Measurements from ENCODE around the gene CPNE1. TPM values are rescaled to one million over a fixed set of nuclear protein-coding genes. Genes with fewer than 3 reads are reported as not detected.
"Not testable (repeated sequence)": the region's sequence is repeated elsewhere in the genome, so short reads cannot be mapped to it uniquely, and the experiment has no call there.

CPNE1 gene
- 100 to 1,000 TPM; 170 to 221 (median 198) TPM for polyA plus RNA-seq (ENCODE audit: insufficient read length in 4 of 4)

- peak; percentile 85 to 91 (median 90) for DNase-seq (ENCODE audit: low read depth in 4 of 4, low spot score in 2 of 4)
Measured at GRCh38 chr20:35664466-35665206, at the start of gene CPNE1, which contains the start of gene RBM12. TSS of gene CPNE1 (minus strand) at chr20:35664900. CDS start at chr20:35632923, 31,977 bp downstream. TSS of gene RBM12 (minus strand) at chr20:35664900. CDS start at chr20:35655322, 9,578 bp downstream.

DNA sequence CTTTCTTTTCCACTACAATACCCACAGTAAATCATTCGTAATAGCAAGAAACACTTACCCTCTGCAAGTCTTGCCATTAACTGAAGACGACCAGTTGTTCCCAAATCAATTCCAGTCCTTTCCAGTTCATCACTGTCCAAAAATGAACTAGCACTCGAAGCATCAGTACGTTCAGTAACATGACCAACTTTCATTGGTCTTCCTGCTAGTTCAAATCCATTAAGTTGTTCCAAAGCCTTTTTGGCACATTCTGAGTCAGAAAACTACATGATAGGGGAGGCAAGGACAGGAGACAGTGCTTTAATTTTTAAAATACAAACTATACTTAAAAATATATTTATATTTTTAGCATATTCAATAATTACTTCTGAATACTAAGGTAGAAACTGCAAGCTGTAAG, 49.4 kb upstream of the CPNE1 start:
- DNase-seq (ENCODE audit: low read depth in 4 of 4, low spot score in 2 of 4) = no peak

- not testable (repeated sequence) for DNase-seq (ENCODE audit: low read depth in 4 of 4, low spot score in 2 of 4)
Measured at GRCh38 chr20:35713120-35713519, 48.4 kb upstream of the CPNE1 start.

GRCh38 chr20:35711588-35712209, 47.0 kb upstream of the CPNE1 start:
- no peak for DNase-seq (ENCODE audit: low read depth in 4 of 4, low spot score in 2 of 4)

DNA sequence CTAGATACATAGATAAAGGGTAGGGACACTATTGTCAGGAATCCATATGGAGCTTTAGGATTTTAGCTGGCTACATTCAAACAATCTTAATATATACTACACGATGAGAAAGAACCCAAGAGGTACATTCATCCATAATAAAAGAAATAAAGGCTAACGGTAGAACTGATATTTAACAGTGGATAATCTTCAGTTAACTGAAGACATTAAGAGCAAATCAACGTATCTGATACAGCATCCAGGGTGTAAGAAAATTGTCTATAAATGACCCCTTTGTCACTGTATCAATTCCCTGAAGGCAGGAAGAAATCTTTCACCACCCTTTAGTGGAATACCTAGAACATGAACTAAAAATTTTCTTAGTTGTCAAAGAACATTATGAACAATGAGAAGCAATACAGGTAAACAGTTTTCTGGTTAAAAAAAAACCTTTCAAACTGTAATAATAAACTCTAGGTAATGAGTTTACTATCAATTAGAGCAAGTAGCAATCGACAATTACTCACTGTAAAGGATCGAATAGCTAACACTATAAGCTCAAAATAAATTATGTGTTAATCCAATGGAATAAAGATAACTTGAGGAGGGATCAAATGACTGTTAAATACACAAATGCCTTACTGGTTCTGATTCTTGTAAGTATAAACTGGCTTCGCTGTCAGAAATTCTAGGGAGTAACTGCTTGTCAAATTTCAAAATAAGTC, 46.3 kb upstream of the CPNE1 start:
- DNase-seq (ENCODE audit: low read depth in 4 of 4, low spot score in 2 of 4) = no peak

DNA sequence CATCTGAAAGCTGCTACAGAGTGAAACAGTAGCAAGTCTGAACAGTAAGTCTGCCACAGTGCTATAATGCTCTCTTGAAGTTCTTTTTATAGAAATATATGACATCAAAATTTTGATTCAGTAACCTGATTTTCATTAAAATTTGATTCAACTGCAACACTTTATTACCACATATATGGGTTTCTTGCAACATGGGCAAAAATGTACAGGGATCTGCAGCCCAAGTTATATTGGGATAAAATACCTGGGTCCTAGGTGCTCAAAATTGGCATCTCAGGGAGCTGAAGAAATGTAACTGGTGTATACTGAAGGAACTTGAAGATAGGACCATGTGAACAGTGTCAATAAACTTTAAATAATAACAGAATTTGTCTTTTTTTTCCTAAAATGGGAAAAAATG, 45.3 kb upstream of the CPNE1 start:
- DNase-seq (ENCODE audit: low read depth in 4 of 4, low spot score in 2 of 4) = no peak

GRCh38 chr20:35709259-35709658, 44.6 kb upstream of the CPNE1 start:
- no peak for DNase-seq (ENCODE audit: low read depth in 4 of 4, low spot score in 2 of 4)

- DNase-seq (ENCODE audit: low read depth in 4 of 4, low spot score in 2 of 4) = no peak
Measured at GRCh38 chr20:35708502-35708901, 43.8 kb upstream of the CPNE1 start.

- DNase-seq (ENCODE audit: low read depth in 4 of 4, low spot score in 2 of 4) = not testable (repeated sequence)
Measured at GRCh38 chr20:35706591-35707529, 42.2 kb upstream of the CPNE1 start.

GRCh38 chr20:35705894-35706293, 41.2 kb upstream of the CPNE1 start:
- DNase-seq (ENCODE audit: low read depth in 4 of 4, low spot score in 2 of 4) = not testable (repeated sequence)

- DNase-seq (ENCODE audit: low read depth in 4 of 4, low spot score in 2 of 4) = no peak
Measured at GRCh38 chr20:35704514-35705261, 40.0 kb upstream of the CPNE1 start.

- no peak for DNase-seq (ENCODE audit: low read depth in 4 of 4, low spot score in 2 of 4)
Measured at GRCh38 chr20:35702824-35703695, 38.4 kb upstream of the CPNE1 start.

GRCh38 chr20:35702051-35702823, 37.5 kb upstream of the CPNE1 start:
- no peak for DNase-seq (ENCODE audit: low read depth in 4 of 4, low spot score in 2 of 4)

DNA sequence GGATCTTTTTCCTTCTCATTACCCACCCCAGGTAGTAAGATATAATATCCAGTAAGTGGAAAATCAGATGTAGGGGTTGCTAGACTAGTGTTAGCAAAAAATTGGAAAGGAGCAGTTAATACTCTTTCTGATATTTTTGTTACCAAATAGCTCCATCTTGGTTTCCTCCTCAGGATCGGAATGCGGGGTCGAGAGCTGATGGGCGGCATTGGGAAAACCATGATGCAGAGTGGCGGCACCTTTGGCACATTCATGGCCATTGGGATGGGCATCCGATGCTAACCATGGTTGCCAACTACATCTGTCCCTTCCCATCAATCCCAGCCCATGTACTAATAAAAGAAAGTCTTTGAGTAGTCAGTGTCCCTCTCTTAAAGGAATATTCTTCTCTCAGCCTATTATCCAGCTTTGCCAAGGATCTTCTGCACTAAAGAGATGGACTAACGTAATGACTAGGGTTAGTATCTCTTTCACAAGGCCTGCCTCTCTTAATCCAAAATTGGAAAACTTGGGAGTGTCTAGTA, 36.0 kb upstream of the CPNE1 start:
- no peak for DNase-seq (ENCODE audit: low read depth in 4 of 4, low spot score in 2 of 4)

DNA sequence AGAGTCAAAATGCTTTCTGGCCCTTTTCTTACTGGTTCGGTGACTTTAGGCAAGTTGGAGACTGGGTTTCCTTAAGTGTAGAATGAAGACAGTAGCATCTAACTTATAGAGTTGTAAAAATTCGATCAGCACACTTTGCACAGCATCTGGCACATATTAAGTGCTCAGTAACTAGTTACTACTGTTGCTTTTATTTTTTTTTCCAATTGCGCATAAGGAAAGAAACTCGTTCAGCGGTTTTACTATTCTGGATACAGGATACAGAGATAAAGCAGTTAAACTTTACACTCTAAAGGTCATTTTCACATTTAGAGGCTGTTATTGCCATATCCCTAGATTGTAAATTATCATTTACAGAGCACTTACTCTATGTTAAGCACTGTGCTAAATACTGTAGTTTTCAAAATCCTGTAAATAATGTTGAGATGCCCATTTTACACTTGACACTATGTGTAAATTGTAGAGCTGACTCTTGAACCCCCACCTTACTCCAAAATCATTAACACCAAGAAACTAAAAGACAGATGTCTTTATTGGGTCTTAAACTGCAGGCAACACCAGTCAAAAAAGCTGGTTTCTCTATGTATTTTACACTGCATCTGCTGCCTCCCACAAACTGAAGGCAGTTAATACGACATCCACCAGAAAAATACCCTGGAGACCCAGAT, 35.4 kb upstream of the CPNE1 start:
- DNase-seq (ENCODE audit: low read depth in 4 of 4, low spot score in 2 of 4) = no peak

- DNase-seq (ENCODE audit: low read depth in 4 of 4, low spot score in 2 of 4) = peak; percentile 48 to 84 (median 76)
Measured at GRCh38 chr20:35699127-35699956, 34.6 kb upstream of the CPNE1 start, which contains the start of the genes NFS1 and ROMO1. TSS of gene NFS1 (minus strand) at chr20:35699352. CDS start at chr20:35699288, 64 bp downstream. TSS of gene ROMO1 (plus strand) at chr20:35699405. CDS start at chr20:35699633, 228 bp downstream.
